ENCODE results near the gene CNMD.

- TF ChIP-seq CTCF (IDR thresholded peaks at IDR 0.05), result no peak
- TF ChIP-seq POLR2A (IDR thresholded peaks at IDR 0.05; ENCODE audit: low read depth), result no peak
- no peak for TF ChIP-seq POLR2AphosphoS5 (IDR thresholded peaks at IDR 0.05)
- no peak for TF ChIP-seq EP300 (IDR thresholded peaks at IDR 0.05)
These were observed 20.5 kb upstream of the CNMD start for GRCh38 chr13:52760077-52760476.
